Measurements from ENCODE around the gene ADAMTS9. TPM values are rescaled to one million over a fixed set of nuclear protein-coding genes. Genes with fewer than 3 reads are reported as not detected.

ADAMTS9 gene
- total and polyA plus RNA-seq, 7 donors: 1.2 to 61.6 (median 16.1) TPM

DNA sequence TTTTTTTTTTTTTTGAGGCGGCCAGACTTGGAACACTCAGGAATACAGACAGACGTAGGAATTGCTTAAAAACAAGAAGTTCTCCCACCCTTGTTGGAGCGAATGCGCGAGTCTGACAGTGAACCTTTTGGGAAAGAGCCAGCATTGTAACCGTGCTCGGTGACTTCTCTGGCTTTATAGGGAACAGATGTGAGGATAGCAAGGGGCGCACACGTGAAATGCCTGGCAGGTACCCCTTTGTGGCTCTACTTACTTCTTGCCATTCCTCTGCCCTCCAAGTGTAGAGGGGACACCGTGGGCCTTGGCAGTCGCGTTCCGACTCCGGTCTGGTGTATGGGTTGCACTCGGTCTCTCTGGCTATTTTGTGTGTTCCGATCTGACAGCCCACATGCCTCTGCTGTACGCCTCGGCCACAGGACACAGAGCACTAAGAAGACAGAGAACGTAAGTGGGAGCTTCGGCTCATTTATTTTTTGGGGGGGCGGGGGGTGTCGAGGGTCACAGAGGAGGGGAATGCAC, 126.4 kb downstream of the ADAMTS9 start:
- H3K27me3 ChIP-seq: no peaks in the 10 kb centered on the region
- H3K36me3 ChIP-seq: peaks cover 0 to 3% (median 0%) of the 10 kb centered on the region in 4 donors
- H3K4me1 ChIP-seq: peaks cover 0 to 35% (median 19%) of the 10 kb centered on the region in 4 donors
- no peaks in the 10 kb centered on the region for H3K9me3 ChIP-seq
- H3K4me3 ChIP-seq: peak overlapping the region; percentile 34 to 51 (median 44)
- DNase-seq: peak; percentile 69
- intact Hi-C loops (cut with DNase I): loop anchor here (5.0 kb wide), 1 partner anchor 51 kb away; no protein-coding TSS in a partner anchor
- 89 to 95% methylated on average over 22 of the region's 22 CpGs for WGBS, 2 donors
- peak in 1 of 4 donors; percentile 8 for TF ChIP-seq EP300 (IDR thresholded peaks at IDR 0.05)
- TF ChIP-seq POLR2AphosphoS5 (IDR thresholded peaks at IDR 0.05): peak; percentile 30 to 51 (median 38)
- TF ChIP-seq POLR2A (IDR thresholded peaks at IDR 0.05): peak in 1 of 2 donors; percentile 16
- TF ChIP-seq, protein P1, sequence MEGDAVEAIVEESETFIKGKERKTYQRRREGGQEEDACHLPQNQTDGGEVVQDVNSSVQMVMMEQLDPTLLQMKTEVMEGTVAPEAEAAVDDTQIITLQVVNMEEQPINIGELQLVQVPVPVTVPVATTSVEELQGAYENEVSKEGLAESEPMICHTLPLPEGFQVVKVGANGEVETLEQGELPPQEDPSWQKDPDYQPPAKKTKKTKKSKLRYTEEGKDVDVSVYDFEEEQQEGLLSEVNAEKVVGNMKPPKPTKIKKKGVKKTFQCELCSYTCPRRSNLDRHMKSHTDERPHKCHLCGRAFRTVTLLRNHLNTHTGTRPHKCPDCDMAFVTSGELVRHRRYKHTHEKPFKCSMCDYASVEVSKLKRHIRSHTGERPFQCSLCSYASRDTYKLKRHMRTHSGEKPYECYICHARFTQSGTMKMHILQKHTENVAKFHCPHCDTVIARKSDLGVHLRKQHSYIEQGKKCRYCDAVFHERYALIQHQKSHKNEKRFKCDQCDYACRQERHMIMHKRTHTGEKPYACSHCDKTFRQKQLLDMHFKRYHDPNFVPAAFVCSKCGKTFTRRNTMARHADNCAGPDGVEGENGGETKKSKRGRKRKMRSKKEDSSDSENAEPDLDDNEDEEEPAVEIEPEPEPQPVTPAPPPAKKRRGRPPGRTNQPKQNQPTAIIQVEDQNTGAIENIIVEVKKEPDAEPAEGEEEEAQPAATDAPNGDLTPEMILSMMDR (IDR thresholded peaks at IDR 0.05): no peak
- peak overlapping the region; percentile 79 to 84 (median 80) for H3K27ac ChIP-seq

DNA sequence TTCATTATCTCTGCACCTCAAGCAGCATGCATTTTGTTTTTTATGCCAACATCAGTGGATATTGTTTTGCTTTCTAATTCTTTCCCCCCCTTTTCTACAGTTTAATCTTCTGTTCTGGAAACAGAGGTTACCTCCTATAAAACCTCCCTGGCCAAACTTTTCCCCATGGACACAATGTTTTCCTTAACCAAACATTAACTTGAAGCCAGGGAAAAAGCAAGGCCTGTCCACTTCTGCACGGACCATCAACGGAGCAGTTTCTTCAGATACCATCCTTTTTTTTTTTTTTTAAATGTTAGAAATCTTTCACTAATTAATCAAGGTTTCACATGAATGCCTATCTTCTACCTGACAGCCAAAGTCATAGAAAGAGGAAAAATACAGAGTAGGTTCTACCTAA, 127.0 kb downstream of the ADAMTS9 start:
- intact Hi-C loops (cut with DNase I): loop anchor here (5.0 kb wide), 1 partner anchor 52 kb away; no protein-coding TSS in a partner anchor
- TF ChIP-seq POLR2A (IDR thresholded peaks at IDR 0.05): peak in 1 of 2 donors; percentile 12
- no peak for TF ChIP-seq EP300 (IDR thresholded peaks at IDR 0.05)
- TF ChIP-seq POLR2AphosphoS5 (IDR thresholded peaks at IDR 0.05): peak in 1 of 4 donors; percentile 29
- Histone ChIP-seq H3K36me3 (peaks cover 0 to 3% (median 0%) of the 10 kb centered on the region in 4 donors), H3K4me3 (peak overlapping the region; percentile 34 to 51 (median 44)), H3K27me3 (no peaks in the 10 kb centered on the region), H3K27ac (peak overlapping the region; percentile 79 to 84 (median 80)), H3K9me3 (no peaks in the 10 kb centered on the region), H3K4me1 (peaks cover 0 to 29% (median 19%) of the 10 kb centered on the region in 4 donors)
- 79 to 89% methylated on average over 2 of the region's 2 CpGs for WGBS, 2 donors
- no peak for DNase-seq

DNA sequence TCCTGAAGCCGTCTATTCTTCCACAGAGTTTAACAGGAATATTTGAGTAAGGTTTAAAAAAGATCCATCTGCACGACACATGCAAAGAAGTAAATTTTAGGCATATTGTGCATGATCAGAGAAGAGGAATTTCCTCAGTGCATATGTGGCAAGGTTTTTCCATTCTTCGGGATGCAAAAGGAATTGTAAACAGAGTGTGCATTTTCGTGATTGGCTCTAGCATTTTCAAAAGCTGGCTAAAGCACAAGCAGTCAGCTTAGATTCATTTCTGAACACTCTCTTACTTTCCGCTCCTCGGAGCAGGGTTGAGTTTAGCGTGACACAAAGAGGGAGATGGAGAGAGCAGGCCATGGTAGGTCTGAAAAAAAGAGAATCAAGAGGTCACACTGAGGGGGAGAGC, 128.2 kb downstream of the ADAMTS9 start:
- TF ChIP-seq POLR2A (IDR thresholded peaks at IDR 0.05) (no peak), POLR2AphosphoS5 (IDR thresholded peaks at IDR 0.05) (peak in 1 of 4 donors; percentile 7)
- H3K27ac ChIP-seq: peak overlapping the region; percentile 79 to 84 (median 80)
- 85 to 93% methylated on average over 7 of the region's 7 CpGs for WGBS, 2 donors
- H3K4me1 ChIP-seq: peaks cover 0 to 34% (median 19%) of the 10 kb centered on the region in 4 donors
- no peaks in the 10 kb centered on the region for H3K27me3 ChIP-seq
- intact Hi-C loops (cut with DNase I): no loop called here
- H3K4me3 ChIP-seq: no peak overlapping the region
- DNase-seq: no peak
- no peaks in the 10 kb centered on the region for H3K9me3 ChIP-seq
- H3K36me3 ChIP-seq: peaks cover 0 to 3% (median 0%) of the 10 kb centered on the region in 4 donors

DNA sequence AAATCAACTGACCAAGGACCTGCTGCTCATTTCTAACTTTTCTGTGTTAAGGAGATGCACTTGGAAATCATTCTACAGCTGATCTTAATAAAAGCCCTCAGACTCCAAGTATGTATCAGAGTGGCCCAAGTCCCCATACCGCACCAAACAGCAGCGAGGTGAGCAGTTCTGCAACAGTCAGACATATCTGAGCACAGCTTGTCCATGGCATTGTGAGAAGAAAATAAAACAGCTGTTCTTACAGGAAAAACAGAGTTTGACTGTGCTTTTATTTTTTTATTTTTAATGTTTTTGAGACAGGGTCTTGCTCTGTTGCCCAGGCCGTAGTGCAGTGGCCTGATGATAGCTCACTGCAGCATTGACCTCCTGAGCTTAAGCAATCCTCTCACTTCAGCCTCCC, 131.8 kb downstream of the ADAMTS9 start:
- H3K9me3 ChIP-seq: no peaks in the 10 kb centered on the region
- no peak for DNase-seq
- WGBS, 2 donors: 97% methylated on average over 3 of the region's 3 CpGs
- H3K4me1 ChIP-seq: peaks cover 0 to 45% (median 27%) of the 10 kb centered on the region in 4 donors
- no peaks in the 10 kb centered on the region for H3K27me3 ChIP-seq
- TF ChIP-seq, protein P1 (IDR thresholded peaks at IDR 0.05): no peak
- TF ChIP-seq POLR2AphosphoS5 (IDR thresholded peaks at IDR 0.05) (no peak), EP300 (IDR thresholded peaks at IDR 0.05) (no peak), POLR2A (IDR thresholded peaks at IDR 0.05) (no peak)
- intact Hi-C loops (cut with DNase I): no loop called here
- H3K27ac ChIP-seq: no peak overlapping the region
- H3K4me3 ChIP-seq: no peak overlapping the region
- H3K36me3 ChIP-seq: peaks cover 0 to 3% (median 0%) of the 10 kb centered on the region in 4 donors

DNA sequence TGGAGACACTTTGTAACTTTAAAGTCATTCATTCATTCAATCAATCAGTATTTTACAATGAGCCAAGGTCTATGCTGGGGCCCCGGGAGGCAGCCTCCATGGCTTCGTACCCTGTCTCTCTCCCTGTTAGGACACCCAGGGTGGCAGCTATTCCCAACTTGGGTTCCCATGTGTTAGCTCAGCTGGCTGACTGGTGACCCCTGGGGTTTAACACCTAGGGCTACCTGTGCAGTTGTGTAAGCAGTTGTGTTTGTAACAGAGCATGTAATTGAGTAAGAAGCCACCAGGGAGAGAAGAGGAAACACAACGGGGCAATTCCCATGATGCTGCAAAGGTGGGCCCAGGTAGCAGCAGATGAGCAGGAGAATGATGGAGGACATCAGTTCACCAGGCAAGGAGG, 132.4 kb downstream of the ADAMTS9 start:
- no peak for TF ChIP-seq POLR2A (IDR thresholded peaks at IDR 0.05)
- TF ChIP-seq, protein P1 (IDR thresholded peaks at IDR 0.05): no peak
- TF ChIP-seq EP300 (IDR thresholded peaks at IDR 0.05): no peak
- TF ChIP-seq POLR2AphosphoS5 (IDR thresholded peaks at IDR 0.05): no peak
- Histone ChIP-seq H3K27me3 (no peaks in the 10 kb centered on the region), H3K4me1 (peaks cover 0 to 41% (median 22%) of the 10 kb centered on the region in 4 donors), H3K36me3 (peaks cover 0 to 3% (median 0%) of the 10 kb centered on the region in 4 donors), H3K27ac (no peak overlapping the region), H3K4me3 (no peak overlapping the region), H3K9me3 (no peaks in the 10 kb centered on the region)
- WGBS, 2 donors: 91 to 96% methylated on average over 3 of the region's 3 CpGs
- intact Hi-C loops (cut with DNase I): no loop called here
- DNase-seq: no peak

Measured in sigmoid colon (tissue), 7 donors.